GF-D8 (cell line): Measurements from ENCODE around the gene PAMR1.

Source experiments
- DNase-seq: peaks from one replicate; lab custom pipeline; 2025; lab: John Stamatoyannopoulos, UW

Gene PAMR1

DNA sequence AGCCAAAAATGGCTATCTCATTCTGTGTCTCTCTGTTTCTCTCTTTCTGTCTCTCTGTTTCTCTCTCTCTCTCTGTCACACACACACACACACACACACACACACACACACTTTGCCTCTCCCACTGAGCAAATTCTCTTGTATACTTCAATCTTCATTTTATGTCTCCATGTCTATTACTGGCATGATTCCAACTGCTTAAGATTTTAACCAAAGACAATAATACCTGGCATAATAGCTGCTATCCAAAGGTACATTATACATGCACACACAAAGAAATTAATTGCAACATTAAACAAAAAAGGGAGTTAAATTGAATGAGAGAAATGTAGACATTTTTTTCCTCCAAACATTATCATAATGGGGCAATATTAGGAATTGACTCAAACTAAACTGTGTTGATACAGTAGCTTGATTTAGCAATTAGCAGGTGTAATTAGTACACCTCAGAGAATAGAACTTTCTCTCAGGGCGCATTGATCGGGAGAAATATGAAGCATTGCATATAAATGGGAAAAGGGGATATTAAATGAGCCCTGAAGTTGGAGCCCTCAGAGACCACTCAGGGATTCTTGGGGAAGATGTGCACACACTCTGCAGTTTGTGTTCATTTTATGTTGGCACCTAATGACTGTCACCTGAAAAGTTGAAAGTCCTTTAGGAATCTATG, 88.7 kb downstream of the PAMR1 start:
- no peak for DNase-seq

DNA sequence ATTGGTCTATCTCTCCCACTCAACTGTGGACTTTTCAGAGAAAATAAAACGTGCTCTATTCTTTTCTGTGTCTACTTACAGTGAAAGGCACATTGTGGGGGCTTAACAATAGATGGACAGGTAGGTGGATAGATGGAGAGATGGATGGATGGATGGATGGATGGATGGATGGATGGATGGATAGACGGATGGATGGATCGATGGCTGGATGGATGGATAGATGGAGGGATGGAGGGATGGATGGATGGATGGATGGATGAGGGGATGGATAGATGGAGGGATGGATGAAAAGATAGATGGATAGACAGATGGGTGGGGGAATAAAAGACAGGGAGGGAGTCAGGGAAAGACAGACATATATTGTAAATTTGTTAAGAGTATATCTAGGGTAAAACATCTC, 91.8 kb downstream of the PAMR1 start:
- DNase-seq, result no peak

DNA sequence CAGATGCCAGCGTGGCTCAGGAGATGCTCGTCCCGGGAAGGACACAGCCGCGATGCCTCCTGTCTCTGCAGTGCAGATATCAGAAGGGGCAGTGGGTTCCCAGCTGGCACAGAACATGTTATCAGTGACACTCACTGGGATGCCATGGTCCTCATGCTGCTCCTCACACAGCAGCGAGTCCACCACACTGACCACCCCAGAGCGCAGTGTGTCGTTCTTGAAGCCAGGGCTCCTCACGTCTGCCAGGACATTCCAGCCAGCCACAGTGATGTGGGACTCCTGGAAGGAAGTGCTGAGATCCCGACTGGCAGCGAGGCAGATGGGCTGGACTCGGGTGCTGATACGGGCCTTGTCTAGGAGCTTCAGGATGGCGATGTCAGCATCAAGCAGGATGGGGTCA, 93.0 kb downstream of the PAMR1 start:
- no peak for DNase-seq

DNA sequence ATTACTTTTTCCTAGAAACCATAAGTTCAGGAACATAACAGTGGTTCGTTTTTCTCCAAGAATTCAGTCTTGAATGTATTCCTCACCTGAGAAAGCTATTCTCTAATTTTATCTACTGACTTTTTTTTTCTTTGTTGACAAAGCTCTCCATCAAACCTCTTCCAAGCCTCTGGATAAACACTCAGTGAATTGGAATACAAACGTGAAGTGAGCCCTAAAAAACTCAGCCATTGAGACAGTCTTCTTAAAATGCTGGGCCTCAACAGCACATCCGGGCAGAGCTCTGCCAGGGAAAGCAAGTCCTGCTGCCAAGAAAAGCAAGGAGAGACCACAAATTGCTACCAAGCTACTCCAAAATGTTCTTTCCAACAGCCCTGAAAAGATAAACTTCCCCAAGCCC, 98.3 kb downstream of the PAMR1 start:
- DNase-seq, result no peak

DNA sequence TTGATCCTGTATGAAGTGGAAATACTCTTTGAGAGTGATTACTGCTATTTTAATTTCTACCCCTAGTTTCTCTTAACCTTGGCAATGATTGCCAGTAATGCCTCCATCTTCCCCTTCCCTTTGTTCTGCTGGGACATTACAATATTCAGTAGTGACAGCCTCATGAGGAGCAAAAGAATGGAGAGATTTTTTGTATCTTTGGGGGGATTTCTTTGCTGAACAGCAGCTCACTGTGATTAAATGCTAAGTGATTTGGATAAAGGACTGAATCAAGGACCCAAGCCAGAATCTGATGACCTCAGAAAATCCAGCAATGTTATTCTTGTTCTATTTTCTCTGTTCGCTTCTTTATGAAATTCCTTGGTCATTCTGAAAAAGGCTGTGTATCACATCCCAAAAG, 99.1 kb downstream of the PAMR1 start:
- no peak for DNase-seq

DNA sequence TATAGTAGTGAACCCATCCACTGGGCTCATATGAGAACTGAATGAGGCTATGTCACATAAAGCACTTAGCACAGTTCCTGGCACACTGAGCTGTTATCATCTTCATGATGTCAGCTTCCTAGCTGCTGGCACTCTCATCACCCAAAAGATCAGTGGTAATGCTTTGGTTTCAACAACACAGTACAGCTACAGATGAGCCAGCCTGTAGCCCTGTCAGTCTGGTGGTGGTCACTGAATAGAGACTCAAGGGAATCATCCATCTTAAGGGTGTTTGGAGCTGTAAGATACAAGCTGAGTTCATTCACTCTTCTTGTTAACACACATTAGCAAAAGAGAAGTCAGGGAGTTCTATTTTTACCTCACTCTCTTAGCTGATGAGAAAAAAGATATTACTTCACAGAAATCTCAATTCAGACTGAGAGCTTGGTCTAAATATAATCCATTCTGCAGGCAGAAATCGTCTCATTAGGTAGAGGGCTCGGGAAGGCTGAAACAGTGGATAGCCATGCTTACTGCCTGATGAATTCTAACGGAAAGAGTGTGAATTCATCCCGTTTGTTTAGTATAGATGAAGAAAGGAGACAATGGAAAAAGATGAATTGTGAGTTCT, 99.7 kb downstream of the PAMR1 start:
- no peak for DNase-seq

DNA sequence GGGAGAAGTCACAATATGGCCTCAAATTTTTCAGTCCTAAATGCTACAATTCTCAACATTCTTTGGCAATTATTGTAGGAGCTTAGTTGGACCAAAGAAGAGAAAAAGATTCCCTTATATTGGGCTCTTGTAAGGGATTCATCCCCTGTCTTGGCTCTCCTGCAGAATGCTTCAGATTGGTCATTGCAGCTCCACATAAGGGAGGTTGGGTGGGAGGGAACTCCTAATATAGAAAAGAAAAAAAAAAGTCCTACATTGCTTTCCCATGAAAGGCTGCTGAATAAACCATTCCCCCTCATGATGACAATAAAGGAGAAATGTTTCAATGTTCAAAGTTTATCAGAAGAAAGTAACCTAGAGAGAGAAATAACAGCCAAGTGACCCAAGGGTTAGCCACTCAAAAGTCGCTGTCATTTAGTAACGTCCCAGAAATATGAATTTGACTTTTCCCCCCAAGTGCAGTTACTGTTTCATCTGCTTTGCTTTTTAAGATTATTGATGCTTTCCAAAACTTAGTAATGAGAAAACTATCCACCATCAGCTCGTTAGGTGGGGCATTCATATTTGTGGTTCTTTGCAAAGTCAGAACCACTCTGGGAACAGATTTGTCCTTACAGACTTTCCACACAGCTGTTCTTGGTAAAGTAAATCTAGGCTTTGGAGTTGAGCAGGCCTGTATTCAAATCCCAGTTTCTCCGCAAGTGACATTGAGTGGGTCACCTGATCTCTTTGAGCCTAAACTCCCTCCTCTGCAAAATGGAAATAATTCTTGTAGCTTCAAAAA, 101.1 kb downstream of the PAMR1 start:
- no peak for DNase-seq

DNA sequence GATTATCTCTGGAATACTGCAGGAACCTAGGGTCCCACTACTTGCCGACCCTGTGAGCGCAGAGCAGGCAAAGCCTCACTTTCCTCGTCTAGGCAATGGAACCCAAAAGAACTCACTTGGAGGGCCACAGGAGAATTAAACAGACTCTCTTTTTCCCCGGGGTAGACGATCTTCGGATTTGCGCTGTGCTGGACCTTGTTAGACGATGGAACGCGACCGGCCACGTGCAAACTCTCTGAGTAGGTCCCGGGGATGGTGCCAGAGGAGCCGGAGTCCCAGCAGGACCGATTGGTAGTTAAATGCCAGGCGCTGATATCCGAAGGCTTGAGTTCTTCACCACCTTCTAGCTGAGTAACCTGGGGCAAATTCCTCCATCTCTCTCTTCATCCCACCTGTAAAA, 105.0 kb downstream of the PAMR1 start:
- no peak for DNase-seq

DNA sequence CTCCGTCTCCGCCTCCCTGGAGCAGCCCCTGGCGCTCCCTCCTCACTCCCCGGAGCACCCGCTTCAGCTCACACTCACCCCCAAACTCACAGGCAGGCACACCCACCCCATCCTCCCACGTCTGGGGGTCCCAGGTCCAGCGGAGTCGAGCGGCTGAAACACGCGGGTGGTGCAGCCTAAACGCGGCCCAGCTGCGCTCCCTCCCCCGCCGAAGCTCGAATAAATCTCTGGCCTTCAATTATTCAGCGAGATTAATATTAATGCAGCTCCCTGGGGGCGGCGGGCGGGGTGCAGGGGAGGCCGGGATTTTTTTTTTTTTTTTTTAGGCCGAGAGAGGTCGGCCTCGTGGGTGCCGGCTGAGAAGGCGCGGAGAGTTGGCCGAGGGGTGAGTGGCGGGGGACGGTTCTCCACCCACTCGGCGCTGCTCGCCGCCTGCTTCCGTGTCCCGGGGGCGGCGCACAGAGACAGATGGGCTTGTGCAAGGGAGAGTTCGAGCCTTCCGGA, 105.5 kb downstream of the PAMR1 start:
- no peak for DNase-seq

DNA sequence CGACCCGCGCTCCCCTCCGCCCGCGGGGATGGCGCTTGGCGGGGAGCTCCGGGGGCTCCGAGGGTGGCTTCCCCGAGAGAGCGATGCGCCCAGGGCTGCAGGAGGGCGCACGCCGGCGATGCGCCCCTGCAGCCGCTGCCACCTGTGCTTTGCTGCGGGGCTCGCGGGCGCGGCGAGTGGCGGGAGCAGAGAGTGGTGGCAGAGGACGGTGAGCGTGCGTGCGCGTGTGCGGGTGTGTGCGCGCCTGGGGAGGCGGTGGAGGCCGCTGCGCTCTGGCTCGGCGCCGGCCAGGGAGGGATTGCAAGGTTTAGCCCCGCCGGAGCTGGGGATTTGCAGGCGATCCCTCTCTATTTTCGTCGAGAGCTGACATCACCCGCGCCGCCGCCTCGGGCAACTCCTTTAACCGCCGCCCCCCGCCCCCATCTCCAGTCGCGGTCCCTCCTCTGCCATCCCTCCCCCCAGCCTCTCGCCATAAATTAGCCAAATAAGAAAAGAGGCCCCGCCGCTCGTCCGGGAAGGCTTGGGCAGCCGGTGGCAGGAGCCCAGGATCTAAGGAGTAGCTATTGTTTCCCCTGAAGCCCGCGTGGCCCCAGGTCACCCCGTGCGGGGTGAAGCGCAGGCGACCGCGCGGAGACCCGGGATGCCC, 106.1 kb downstream of the PAMR1 start, which contains the start of gene SLC1A2:
Gene SLC1A2 (minus strand): TSS at position 375 of the 646 bp plus-strand sequence. CDS start 592 bp downstream, outside the sequence.
- no peak for DNase-seq

DNA sequence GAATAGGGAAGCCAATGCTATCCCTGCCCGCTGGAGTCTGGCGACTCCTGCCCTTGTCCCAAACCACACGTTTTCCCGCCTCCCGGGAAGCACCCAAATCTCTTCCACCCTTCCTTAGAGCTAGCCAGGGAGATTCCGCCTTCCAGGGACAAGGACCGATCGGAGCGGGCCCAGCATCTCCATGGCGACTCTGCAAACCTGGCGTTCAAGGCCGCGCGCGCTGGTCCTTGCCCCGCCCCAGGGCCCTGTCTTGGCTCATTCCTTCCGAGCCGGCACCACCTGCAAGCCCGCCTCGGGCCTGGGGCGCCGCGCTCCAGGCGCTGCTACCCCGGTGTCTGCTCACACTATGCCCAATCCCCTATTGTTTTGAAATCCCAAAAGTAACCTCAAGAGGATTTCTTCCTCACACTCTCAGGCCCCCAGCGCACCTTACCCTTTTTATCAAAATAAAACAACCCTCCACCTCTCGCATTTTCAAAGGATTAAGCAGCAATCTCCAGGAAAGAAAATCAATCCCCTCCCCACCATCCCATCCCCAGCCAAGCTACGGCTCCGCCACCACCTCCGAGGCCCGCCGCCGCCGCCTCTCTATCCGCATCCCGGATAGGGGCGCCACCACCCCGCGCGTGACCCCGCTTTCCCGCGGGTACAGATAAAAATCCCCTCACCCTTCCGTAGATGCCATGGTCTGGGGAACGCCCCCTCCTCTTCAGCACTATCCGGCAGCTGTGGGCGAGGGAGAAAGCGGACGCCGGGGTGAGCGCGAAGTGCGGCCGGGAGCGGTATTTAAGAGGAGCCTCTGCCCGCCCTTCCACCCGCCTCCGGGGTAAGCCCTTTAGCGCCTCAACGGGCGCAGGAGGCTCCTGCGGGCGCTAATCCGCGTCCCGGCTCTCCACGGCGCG, 106.9 kb downstream of the PAMR1 start:
- DNase-seq, result no peak

DNA sequence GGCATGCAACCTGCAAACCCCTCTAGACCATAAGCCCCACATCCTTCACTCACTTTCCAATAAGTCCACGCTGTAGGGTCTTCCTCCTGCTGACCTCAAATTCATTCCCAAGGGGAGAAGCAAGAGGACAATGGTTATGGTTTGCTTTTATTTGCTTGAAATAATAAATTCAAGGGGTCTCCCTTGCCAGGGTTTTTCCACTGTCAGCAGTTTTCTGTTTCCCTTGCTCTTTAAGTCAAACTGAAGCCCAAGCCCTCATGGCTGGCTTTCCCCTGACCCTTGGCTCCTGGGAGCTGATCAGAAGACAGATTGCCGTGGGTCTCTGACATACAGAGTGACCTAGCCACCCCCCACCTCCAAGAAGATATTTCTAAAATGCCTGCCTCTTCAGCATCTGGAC, 109.9 kb downstream of the PAMR1 start:
- DNase-seq, result no peak

DNA sequence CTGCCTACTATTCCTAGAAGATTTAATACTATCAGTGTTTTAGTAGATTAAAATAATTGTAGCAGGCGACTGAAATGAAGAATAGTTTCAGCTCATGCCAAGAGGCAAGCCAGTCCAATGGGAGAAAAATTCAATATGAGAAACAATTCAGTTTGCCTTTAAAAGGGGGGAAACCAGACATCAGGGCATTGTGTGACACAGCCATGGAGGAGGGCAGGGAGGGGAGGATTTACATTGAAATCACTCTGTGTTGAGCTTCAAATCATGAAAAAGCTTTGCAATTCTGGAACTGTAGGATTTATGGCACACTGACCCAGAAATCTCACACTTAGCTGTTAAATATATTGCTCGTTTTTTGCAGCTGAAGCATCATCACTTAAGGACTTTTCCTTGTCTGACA, 110.6 kb downstream of the PAMR1 start:
- DNase-seq, result no peak

DNA sequence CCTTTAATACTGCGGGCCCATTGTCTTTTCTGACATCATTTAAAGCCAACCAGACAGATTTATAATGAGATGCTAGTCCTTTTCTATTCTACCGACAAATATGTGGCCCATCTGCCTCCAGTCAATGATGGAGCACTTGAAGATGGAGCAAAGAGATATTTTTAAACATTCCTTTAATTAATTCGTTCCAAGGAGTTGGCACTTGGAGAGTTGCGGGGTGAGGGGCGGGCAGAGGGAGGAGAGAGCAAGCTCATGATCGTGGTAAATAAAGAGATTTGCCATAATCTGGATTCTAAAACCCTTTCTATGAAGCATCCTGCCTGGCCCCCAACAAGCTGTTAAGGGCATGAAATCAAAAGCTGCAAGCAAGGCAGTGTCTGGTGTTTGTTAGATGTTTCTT, 111.1 kb downstream of the PAMR1 start:
- DNase-seq, result no peak

DNA sequence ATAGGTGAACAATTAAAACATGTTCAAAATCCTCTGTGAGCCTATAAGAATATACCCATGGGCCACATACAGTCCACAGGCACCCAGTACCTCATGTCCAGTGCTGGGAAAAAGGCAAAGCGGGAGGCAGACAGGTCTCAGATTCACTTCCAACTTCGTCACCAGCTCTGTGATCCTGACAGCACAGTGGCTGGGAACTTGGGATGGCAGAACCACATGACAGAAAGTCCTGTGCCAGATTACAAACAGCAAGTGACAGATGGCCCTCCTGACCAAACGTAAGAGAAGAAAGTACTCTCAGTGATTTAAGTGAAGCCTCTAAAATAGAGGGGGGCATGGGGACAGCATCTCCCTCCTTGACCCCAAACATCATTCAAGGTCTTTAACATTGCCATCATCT, 111.8 kb downstream of the PAMR1 start:
- DNase-seq, result no peak

DNA sequence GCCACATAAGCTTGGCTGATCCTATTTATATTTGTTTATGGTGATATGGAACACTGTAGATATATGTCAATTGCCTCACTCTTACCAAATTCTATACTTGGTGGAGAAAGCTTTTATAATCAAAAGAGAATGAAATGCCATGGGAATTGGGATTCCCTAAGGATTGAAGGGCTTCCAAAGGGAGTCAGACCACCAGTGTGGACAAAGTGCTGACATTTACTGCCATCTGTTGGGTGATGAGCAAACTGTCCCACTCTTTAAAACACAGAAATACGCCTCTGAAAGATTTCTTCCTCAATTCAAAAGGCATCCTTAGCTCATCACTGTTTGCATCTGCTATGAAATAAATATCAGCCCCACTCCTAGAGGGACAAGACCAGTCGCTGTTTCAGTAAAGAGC, 113.1 kb downstream of the PAMR1 start:
- no peak for DNase-seq

DNA sequence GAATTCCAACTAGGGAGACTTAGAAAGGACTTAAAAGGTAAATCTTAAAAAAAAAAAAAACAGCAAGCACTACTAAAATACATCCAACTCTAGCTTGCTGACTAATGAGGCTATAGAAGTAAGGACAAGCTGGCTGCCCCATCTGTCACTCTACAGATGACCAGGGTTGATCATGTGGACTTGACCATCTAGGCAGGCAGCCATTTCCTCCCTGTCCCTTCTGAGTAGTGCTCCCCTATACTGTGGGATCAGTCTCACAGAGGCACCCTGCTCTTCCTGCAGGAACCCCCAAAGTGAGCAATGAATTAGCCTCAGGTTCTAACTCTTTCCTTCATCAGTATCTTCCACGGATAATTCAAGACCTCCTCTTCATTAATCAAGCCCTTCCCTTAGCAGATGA, 118.4 kb downstream of the PAMR1 start:
- DNase-seq, result no peak

DNA sequence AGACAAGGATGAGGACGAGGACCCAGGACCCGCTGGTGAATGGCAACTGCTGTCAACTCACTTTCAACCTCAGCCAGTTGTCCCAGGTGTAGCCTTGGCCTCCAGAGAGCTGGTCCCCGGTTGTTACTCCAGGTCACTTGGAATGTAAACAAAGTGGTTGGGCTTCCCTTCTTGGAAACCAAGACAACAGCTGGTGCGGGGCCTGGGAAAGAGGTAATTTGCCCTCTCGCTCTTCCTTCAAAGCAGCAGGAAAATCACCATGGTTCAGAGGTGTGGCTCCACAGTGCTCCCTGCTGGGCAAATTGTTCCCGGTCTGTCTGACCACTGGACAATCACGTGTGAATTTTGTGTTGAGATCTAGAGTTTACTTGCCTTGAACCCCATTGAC, 121.0 kb downstream of the PAMR1 start:
- no peak for DNase-seq

DNA sequence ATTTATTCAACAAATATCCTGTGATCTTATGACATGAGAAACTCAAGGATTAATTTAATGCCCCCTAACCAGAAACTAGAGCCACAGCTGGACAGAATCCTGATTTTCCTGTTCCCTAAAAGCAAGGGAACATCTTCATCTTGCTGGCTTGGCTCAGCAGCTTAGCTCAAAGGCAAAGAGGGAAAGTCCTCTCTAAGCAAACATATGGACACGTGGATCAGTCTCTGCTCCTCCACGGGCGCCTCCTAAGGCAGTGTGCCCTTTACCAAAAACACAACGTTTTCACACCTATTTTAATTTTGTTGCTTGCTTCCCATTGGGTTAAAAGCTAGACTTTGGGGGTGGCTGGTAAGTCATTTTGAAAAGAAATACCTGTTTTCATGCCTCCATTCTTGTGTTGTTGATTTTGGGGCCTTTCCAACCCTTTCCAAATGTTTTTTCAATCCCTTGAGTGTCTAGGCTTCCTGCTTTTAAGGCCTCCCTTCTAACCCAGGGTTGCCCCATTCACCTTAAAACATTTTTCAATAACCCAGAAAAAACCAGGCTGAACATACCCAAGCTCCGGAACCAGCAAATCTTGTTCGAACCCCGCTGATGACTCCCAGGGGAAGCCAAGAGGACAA, 121.5 kb downstream of the PAMR1 start:
- DNase-seq, result no peak

DNA sequence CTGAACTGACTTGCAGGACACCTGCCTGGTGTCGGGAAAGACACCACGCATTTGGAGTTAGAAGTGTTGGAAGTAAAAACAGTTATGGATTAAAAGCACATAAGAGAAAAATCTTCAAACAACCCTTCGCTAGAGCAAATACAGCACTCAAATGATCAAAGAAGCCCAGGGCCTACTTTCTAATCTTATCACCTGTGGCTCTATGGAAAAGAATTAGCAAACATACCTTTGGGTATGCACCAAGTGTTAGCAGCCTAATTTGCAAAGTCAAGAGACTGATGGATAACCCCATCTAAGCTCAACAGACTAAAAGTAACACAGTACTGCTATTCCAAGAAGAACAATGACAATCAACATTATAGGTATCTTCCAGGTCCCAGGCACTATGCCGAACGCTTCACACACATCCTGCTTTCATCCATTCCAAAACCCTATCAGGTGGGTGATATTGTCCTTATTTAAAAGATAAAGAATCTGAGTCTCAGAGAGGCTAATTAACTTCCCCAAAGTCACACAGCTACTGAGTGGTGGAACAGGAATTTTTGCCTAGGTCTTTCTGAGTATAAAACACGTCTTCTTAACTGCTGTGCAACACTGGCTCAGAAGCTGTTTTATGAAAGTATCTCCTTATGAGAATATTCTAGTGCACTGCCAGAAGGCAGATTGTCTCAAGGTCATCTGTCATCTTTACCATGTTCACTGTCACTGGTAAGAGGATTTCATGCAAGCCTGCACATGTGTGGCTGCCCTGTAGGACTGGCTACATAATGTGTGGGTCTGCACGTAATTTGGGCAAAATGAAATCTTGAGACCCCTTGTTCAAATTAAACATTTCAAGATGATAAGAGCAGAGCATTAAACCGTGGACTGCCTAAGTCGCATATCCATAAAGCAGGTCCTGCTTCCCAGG, 122.4 kb downstream of the PAMR1 start:
- no peak for DNase-seq
